ENCODE data around the gene RAB11A. TPM values are rescaled to one million over a fixed set of nuclear protein-coding genes. Genes with fewer than 3 reads are reported as not detected.
A peak's percentile ranks its signal among the peaks of the same experiment; 100 is the strongest.

Gene RAB11A
- total RNA-seq, 1 experiment from 2014 or later = 139 TPM

- intact Hi-C loops (cut with micrococcal nuclease) = loop anchor here (2.0 kb wide), 1 partner anchor 218 kb away; no protein-coding TSS in a partner anchor
- no TSS peak for BruUV-seq (replicated peaks)
- ChIA-PET POLR2A (interaction anchor here (0.9 to 1.0 kb wide), 2 partner anchors 9 to 12 kb away, joined by 3 read pairs; partner anchors contain the start of gene RAB11A), CTCF (interaction anchor here (0.6 to 2.0 kb wide), 21 partner anchors 9 to 1868 kb away, joined by 3 to 19 read pairs (median 4); partner anchors contain the start of genes HACD3 and RAB11A)
- Mint-ChIP-seq H3K4me3 (ENCODE audit: unreplicated experiment) (no peak overlapping the region), H3K9me3 (ENCODE audit: unreplicated experiment) (no peaks in the 10 kb centered on the region), H3K27me3 (ENCODE audit: insufficient read depth, unreplicated experiment) (peaks cover 17% of the 10 kb centered on the region), H3K36me3 (ENCODE audit: insufficient read depth, unreplicated experiment) (peaks cover 6% of the 10 kb centered on the region), H3K27ac (ENCODE audit: low read depth, unreplicated experiment) (no peak overlapping the region), H3K4me1 (ENCODE audit: insufficient read depth, unreplicated experiment) (no peaks in the 10 kb centered on the region)
- DNase-seq (ENCODE audit: unreplicated experiment) = peak; percentile 80
- TF ChIP-seq CTCF (IDR thresholded peaks at IDR 0.05; ENCODE audit: unreplicated experiment) = peak; percentile 73
Measured at GRCh38 chr15:65856821-65857455, 12.4 kb upstream of the RAB11A start.

- intact Hi-C loops (cut with micrococcal nuclease) = loop anchor here (2.0 kb wide), 1 partner anchor 219 kb away; no protein-coding TSS in a partner anchor
- H3K4me1 Mint-ChIP-seq (ENCODE audit: insufficient read depth, unreplicated experiment) = no peaks in the 10 kb centered on the region
- no peak overlapping the region for H3K4me3 Mint-ChIP-seq (ENCODE audit: unreplicated experiment)
- no peak for DNase-seq (ENCODE audit: unreplicated experiment)
- H3K27me3 Mint-ChIP-seq (ENCODE audit: insufficient read depth, unreplicated experiment) = peaks cover 17% of the 10 kb centered on the region
- POLR2A ChIA-PET = interaction anchor here (0.9 to 1.0 kb wide), 3 partner anchors 8 to 17 kb away, joined by 3 read pairs; partner anchors contain the start of gene RAB11A
- no TSS peak for BruUV-seq (replicated peaks)
- TF ChIP-seq CTCF (IDR thresholded peaks at IDR 0.05; ENCODE audit: unreplicated experiment) = no peak
- H3K27ac Mint-ChIP-seq (ENCODE audit: low read depth, unreplicated experiment) = no peak overlapping the region
- CTCF ChIA-PET = interaction anchor here (0.5 to 2.0 kb wide), 15 partner anchors 8 to 599 kb away, joined by 3 to 19 read pairs (median 4); partner anchors contain the start of genes HACD3 and RAB11A
- no peaks in the 10 kb centered on the region for H3K9me3 Mint-ChIP-seq (ENCODE audit: unreplicated experiment)
- peaks cover 6% of the 10 kb centered on the region for H3K36me3 Mint-ChIP-seq (ENCODE audit: insufficient read depth, unreplicated experiment)
Measured at GRCh38 chr15:65857718-65858402, 11.4 kb upstream of the RAB11A start.

GRCh38 chr15:65862682-65863081 is 6.6 kb upstream of the RAB11A start:
- H3K27ac Mint-ChIP-seq (ENCODE audit: low read depth, unreplicated experiment) = no peak overlapping the region
- ChIA-PET CTCF (interaction anchor here (0.6 to 1.3 kb wide), 2 partner anchors 25 to 72 kb away, joined by 3 to 4 read pairs; no protein-coding TSS in a partner anchor), POLR2A (interaction anchor here (1.0 kb wide), 1 partner anchor 17 kb away, joined by 3 read pairs; no protein-coding TSS in a partner anchor)
- no peak for TF ChIP-seq CTCF (IDR thresholded peaks at IDR 0.05; ENCODE audit: unreplicated experiment)
- H3K9me3 Mint-ChIP-seq (ENCODE audit: unreplicated experiment) = no peaks in the 10 kb centered on the region
- no TSS peak for BruUV-seq (replicated peaks)
- peak; percentile 62 for DNase-seq (ENCODE audit: unreplicated experiment)
- intact Hi-C loops (cut with micrococcal nuclease) = no loop called here
- H3K4me1 Mint-ChIP-seq (ENCODE audit: insufficient read depth, unreplicated experiment) = no peaks in the 10 kb centered on the region
- H3K27me3 Mint-ChIP-seq (ENCODE audit: insufficient read depth, unreplicated experiment) = peaks cover 17% of the 10 kb centered on the region
- no peak overlapping the region for H3K4me3 Mint-ChIP-seq (ENCODE audit: unreplicated experiment)
- H3K36me3 Mint-ChIP-seq (ENCODE audit: insufficient read depth, unreplicated experiment) = peaks cover 6% of the 10 kb centered on the region

GRCh38 chr15:65863106-65863505 is 6.2 kb upstream of the RAB11A start:
- Mint-ChIP-seq H3K9me3 (ENCODE audit: unreplicated experiment) (no peaks in the 10 kb centered on the region), H3K4me3 (ENCODE audit: unreplicated experiment) (no peak overlapping the region), H3K4me1 (ENCODE audit: insufficient read depth, unreplicated experiment) (no peaks in the 10 kb centered on the region), H3K36me3 (ENCODE audit: insufficient read depth, unreplicated experiment) (peaks cover 6% of the 10 kb centered on the region), H3K27ac (ENCODE audit: low read depth, unreplicated experiment) (no peak overlapping the region), H3K27me3 (ENCODE audit: insufficient read depth, unreplicated experiment) (peaks cover 17% of the 10 kb centered on the region)
- TF ChIP-seq CTCF (IDR thresholded peaks at IDR 0.05; ENCODE audit: unreplicated experiment) = no peak
- POLR2A ChIA-PET = interaction anchor here (1.0 kb wide), 2 partner anchors 17 to 252 kb away, joined by 3 to 7 read pairs; partner anchors contain the start of gene INTS14
- BruUV-seq (replicated peaks) = no TSS peak
- DNase-seq (ENCODE audit: unreplicated experiment) = no peak
- intact Hi-C loops (cut with micrococcal nuclease) = no loop called here
- CTCF ChIA-PET = interaction anchor here (0.6 to 1.3 kb wide), 2 partner anchors 26 to 72 kb away, joined by 3 to 4 read pairs; no protein-coding TSS in a partner anchor

Data from MCF 10A (cell line).